ENCODE measurements around the gene LSS. TPM values are rescaled to one million over a fixed set of nuclear protein-coding genes. Genes with fewer than 3 reads are reported as not detected.
"Not testable (repeated sequence)": the region's sequence is repeated elsewhere in the genome, so short reads cannot be mapped to it uniquely, and the experiment has no call there.

LSS gene
- polyA plus RNA-seq, 3 donors = 30.3 to 41.8 (median 34.3) TPM

GRCh38 chr21:46151261-46151988 is 77.1 kb downstream of the LSS start:
- DNase-seq (ENCODE audit: extremely low read depth in 1 of 11, low read depth in 9 of 11, low spot score in 4 of 11) = no peak

- DNase-seq (ENCODE audit: extremely low read depth in 1 of 11, low read depth in 9 of 11, low spot score in 4 of 11) = no peak
Measured at GRCh38 chr21:46150491-46151121, 78.0 kb downstream of the LSS start.

DNA sequence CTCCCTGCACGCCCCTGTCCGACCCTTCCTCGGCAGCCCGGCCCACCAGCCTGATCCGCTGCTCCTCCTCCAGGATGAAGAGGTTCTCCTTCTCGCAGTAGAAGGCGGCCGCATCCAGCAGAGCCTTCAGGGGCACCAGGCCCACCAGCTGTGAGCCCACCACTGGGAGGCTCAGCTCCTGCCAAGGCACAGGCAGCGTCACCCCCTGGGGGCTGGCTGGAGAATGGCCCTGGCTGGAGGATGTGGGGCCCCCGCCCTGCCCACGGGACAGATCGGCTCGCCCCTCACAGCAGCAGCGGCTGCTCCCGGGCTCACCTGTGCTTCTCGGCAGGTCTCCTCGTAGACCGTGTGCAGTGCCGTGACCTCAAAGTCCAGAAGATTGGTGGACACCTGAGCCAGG is 78.5 kb downstream of the LSS start:
- DNase-seq (ENCODE audit: extremely low read depth in 1 of 11, low read depth in 9 of 11, low spot score in 4 of 11) = no peak

DNA sequence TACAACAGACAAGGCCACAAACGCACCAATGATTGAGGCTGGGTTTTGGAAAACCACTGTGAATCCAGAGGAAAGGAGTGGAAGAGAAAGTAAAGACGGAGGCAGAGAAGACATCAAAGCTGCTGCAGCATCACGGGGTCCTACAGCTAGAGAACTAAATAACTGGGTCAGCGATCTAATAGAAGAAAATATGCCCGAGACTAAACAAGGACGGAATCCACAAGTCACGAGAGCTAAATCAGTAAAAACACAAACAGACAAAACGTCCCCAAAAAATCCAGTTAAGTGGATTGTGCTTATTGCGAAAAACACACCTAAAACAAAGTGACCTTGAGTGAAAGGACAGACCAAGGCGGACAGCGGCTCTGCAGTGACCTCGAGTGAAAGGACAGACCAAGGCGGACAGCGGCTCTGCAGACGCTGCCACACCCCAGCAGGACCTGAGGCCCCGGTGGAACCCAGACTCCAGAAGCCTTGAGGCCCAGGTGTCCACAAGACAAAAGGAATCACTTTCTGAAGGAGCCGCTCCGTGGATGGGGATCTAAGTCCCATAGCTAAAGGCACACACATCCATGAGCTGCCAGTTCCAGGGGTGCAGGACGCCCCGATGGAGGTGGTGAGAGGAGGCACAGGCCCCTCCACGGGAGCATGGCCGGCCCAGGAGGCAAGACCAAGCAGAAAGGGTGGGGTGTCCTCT is 79.2 kb downstream of the LSS start:
- no peak for DNase-seq (ENCODE audit: extremely low read depth in 1 of 11, low read depth in 9 of 11, low spot score in 4 of 11)

DNA sequence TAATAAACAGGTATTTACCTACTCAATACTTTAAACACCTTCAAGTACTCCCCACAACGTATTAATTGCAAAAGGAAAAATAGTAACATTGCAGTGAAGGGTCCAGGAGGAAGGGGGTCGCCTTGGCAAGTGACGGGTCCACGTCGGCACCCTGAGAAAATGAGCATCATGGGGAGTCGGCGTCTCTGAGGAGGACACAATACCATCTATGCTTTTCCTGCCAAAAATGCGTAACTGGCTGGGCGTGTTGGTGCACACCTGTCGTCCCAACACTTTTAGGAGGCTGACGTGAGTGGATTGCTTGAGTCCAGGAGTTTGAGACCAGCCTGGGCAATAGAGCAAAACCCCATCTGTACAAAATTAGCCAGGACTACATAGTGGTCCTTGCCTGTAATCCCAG is 80.5 kb downstream of the LSS start:
- DNase-seq (ENCODE audit: extremely low read depth in 1 of 11, low read depth in 9 of 11, low spot score in 4 of 11) = no peak

- DNase-seq (ENCODE audit: extremely low read depth in 1 of 11, low read depth in 9 of 11, low spot score in 4 of 11) = not testable (repeated sequence)
Measured at GRCh38 chr21:46147429-46147828, 81.1 kb downstream of the LSS start.

DNA sequence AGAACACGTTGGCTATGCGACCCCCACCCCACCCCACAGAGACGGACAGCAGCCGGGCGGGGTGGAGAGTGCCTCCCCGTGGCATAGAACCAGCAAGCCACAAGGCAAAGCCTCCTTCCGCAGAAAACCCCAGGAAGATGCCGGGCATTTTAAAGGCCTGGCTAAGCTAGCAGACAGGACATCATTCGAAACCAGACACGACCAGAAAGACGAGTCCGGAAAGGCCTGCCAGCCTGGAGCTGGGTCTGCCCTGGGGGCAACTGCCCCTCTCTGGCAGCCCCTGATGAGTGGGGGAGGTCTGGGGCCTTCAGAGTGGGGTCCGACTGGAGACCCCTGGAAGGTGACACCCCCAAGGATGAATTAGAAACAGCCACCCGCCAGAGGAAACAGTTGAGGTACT is 81.7 kb downstream of the LSS start:
- DNase-seq (ENCODE audit: extremely low read depth in 1 of 11, low read depth in 9 of 11, low spot score in 4 of 11) = no peak

- DNase-seq (ENCODE audit: extremely low read depth in 1 of 11, low read depth in 9 of 11, low spot score in 4 of 11) = no peak
Measured at GRCh38 chr21:46145840-46146691, 82.5 kb downstream of the LSS start.

GRCh38 chr21:46145159-46145839 is 83.3 kb downstream of the LSS start:
- DNase-seq (ENCODE audit: extremely low read depth in 1 of 11, low read depth in 9 of 11, low spot score in 4 of 11) = no peak

- DNase-seq (ENCODE audit: extremely low read depth in 1 of 11, low read depth in 9 of 11, low spot score in 4 of 11) = no peak
Measured at GRCh38 chr21:46144464-46145070, 84.0 kb downstream of the LSS start.

- no peak for DNase-seq (ENCODE audit: extremely low read depth in 1 of 11, low read depth in 9 of 11, low spot score in 4 of 11)
Measured at GRCh38 chr21:46142582-46143473, 85.7 kb downstream of the LSS start.

- no peak for DNase-seq (ENCODE audit: extremely low read depth in 1 of 11, low read depth in 9 of 11, low spot score in 4 of 11)
Measured at GRCh38 chr21:46141767-46142581, 86.6 kb downstream of the LSS start.

- DNase-seq (ENCODE audit: extremely low read depth in 1 of 11, low read depth in 9 of 11, low spot score in 4 of 11) = peak in 1 of 11 donors; percentile 36
Measured at GRCh38 chr21:46140352-46141003, 88.1 kb downstream of the LSS start.

- DNase-seq (ENCODE audit: extremely low read depth in 1 of 11, low read depth in 9 of 11, low spot score in 4 of 11) = no peak
Measured at GRCh38 chr21:46139686-46140085, 88.9 kb downstream of the LSS start.

DNA sequence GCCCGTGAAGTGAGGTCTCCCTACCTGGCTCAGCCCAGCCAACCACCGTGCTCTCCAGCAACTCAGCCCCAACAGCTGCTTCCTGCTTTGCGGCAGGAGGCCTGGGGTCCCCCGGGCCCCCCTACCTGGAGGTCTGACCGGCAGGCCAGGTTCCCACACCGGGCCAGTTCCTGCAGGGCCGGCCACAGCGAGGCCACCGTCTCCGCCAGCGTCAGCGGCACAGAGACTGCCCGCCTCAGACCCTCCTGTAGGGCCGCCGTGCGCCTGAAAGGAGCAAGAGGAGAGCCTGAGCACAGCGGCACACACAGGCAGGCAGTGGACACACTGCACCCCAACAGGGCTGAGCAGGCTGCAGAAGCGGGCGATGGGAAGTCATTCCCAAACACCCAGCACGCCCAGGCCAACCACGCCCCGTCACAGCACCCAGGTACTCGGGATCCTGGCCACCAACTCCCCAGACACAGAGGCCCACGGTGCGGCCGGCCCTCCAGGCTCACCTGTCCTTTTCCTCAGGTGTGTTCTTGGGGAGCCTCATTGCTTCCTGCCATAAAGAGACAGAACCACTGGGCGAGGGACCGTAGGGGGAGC is 90.1 kb downstream of the LSS start:
- no peak for DNase-seq (ENCODE audit: extremely low read depth in 1 of 11, low read depth in 9 of 11, low spot score in 4 of 11)
